DMS79 treated with DMSO at 0.1 percent for 48 hours (cell line): Measurements from ENCODE around the gene SMC6.

Experiments used
- DNase-seq: peaks from one replicate; lab custom pipeline; 2025; lab: John Stamatoyannopoulos, UW

The SMC6 gene

GRCh38 chr2:17753803-17754663 is at the start of gene SMC6, which contains the start of gene GEN1:
Gene SMC6, minus strand, starts transcription at chr2:17753810. Its CDS starts 7,864 bp downstream, at chr2:17745946.
Gene GEN1, plus strand, starts transcription at chr2:17754138. Its CDS starts 5,806 bp downstream, at chr2:17759944.
- DNase-seq = peak; percentile 90

DNA sequence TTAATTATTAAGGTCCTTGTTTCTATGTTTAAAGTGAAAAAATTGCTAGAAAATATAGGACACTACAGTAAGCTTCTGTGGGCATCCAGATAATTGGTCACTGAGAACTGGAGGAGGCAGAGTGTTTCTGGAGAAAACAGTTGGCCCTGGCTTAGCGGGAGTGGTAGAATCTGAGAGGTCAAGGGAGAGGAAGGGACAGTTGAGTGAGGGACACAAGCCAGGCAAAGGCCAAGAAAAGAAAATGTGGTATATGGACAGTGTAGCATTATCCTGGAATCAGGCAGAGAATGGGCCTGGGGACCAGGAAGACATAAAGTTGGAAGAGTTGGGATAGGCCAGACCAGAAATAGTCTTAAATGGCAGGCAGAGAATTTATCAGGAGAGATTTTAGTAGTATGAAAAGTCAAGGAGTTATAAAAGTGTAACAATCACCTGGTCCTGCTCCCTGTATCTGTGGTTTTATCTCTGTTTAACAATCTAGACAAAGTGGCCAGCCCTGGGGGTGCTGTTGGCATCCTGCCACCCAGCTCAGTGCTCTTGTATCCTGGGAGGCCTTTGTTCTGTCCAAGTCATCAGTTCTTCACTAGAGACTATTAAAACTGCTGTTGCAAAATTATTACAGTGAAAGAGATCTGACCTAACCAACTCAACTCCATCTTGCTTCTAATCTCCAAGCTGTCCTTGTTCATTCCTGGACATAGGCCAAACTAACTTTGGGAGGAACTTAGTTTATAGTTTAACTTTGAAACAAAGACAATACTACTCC is 47.3 kb upstream of the SMC6 start:
- peak; percentile 76 for DNase-seq

GRCh38 chr2:17800219-17800618 is 46.6 kb upstream of the SMC6 start:
- no peak for DNase-seq

DNA sequence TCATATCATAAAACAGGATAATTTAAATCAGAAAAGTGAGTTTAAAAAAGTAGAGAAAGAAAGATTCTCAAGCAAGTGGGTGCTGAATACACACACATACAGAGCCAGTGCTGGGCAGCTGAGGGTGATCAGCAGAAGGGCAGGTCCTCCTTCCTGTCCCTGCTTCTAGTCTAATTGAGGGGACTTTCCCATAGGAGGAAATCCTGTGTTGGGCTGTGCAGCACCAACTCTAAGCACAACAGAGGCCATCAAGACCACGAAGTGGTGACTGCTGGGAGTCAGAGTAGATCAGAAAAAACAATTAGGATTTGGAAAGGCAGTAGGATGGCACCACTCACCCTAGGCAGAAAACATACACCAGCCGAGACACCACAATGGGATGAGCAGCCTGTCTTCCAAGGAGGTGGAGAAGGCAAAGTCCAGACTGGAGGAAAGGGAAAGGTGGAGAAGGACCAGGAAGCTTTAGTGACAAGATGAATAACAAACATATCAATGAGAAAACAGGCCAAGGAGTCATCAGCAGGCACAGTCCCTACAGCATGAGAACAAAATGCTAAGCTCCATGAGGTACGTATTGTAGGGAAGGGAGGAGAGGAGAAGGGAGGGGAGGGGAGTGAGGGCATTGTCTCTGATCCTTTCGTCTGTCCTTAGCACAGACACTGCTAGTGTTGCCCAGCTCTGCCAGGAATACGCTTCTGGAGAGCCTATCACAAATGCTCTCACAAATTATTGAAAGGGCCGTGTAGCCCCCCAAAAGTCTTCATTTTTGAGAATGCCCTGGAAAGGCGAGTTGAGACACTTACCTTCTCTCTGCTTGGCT is 45.9 kb upstream of the SMC6 start:
- DNase-seq = no peak

GRCh38 chr2:17798338-17798737 is 44.7 kb upstream of the SMC6 start:
- DNase-seq = peak; percentile 32

DNA sequence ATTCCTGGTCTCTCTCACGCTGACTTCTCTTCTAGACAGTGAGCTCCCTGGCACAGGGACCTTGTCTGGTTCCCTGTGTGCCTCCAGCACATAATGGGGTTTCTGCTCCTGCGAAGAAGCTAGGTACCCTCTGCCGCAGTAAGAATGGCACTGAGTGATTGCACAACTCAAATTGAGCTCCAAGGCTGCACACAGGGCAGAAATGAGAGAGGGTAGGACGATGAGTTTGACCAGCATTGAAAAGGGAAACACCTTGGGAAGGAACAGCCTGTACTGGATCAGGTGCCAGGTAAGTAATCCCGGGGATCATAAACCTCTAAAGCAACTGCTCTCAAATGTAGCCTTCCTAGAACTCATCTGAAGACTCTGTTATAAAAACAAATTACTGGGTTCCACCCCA is 41.7 kb upstream of the SMC6 start:
- no peak for DNase-seq

DNA sequence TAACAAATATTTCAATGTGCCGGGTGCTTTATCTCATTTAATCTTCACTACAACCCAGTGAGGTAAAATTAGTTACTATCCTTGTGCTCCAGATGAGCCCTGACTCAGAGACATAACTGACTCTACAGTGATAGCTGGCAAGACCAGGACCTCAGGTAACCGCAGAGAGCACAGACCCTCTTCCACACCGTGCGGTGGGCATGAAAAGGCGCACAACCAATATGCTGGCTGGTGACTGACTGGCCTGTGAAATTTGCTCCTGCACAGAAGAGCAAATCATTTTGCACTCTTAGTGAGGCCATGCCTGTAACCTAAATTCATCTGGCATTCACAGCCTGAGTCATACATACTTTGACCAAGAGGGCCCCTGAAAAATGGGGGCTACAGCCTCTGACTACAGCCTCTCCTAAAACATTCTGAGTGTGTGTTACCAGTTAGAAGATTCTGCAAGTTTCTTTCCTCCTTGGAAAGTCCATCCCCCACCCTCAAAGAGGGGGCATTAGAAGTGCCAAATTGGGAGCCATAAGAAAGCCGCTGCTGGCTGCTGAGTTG is 40.3 kb upstream of the SMC6 start:
- no peak for DNase-seq

- DNase-seq = peak; percentile 43
Measured at GRCh38 chr2:17793296-17793695, 39.7 kb upstream of the SMC6 start.

DNA sequence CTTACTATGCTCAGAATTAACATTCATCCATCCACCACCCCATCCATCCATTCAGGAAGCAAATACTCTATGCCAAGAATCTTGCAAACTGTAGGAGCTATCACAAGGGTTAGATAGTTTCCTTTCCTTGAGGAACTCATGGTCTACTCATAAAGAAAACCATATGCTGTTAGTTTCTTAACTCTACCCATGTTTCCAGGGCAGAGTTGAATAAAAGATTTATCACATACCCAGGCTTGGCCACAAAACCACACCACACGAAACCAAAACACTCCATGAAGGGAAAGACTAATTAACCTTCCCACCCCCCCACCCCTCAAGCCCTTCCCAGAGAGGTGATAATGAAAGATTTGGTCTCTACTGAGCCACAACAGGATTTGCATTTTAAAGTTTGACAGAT is 38.9 kb upstream of the SMC6 start:
- no peak for DNase-seq

- DNase-seq = no peak
Measured at GRCh38 chr2:17791817-17792130, 38.2 kb upstream of the SMC6 start.

DNA sequence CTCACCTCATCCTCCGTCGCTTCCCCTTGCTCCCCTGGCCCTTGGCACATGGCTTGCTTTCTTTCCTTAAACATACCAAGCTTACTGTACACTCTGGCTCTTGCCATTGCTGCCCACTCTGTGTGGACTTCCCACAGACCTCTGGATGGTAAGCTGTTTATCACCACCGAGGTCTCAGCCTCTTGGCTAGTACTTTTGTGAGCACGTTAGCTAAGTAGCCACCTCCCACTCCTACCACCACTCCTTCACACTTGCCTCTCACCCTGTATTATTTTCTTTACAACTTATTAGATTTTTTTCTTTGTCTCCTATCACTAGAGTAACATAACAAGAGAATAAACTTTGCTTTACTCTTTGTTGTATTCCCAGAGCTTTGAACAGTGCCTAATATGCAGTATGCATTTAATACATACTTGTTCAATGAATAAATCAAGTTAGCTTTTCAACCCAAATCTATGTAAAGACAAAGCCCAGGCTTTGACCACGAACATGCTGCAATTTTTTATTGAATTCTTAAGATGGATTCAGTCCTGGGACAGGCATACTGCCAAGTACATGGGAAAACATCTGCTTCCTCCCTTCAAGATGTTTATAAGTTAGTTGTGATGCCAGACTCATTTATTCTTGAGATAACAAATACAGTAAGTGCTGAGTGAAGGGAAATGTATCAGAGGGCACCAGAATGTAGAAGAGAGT is 37.7 kb upstream of the SMC6 start:
- DNase-seq = peak; percentile 42

- no peak for DNase-seq
Measured at GRCh38 chr2:17790536-17790935, 36.9 kb upstream of the SMC6 start.

- no peak for DNase-seq
Measured at GRCh38 chr2:17788773-17789172, 35.2 kb upstream of the SMC6 start.

DNA sequence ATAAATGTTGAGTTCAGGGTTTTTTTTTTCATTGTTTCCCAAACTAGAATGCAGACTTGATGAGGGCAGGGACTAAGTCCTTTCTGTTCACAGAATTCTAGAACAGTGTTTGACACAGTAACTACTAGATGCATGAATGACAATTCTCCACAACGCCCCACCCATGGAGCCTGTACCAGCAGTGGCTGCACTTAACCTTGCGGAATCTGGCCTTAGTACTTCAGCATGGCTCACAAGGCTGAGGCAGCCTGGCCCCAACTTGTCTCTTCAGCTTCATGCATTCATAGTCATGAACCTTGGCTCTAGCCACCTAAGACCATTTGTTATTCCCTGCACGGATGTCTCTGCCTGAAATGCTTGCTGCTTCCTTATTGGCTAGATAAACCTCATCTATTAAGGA is 33.1 kb upstream of the SMC6 start:
- DNase-seq = no peak

- DNase-seq = no peak
Measured at GRCh38 chr2:17781482-17781881, 27.9 kb upstream of the SMC6 start.

GRCh38 chr2:17780546-17780945 is 26.9 kb upstream of the SMC6 start:
- DNase-seq = no peak

DNA sequence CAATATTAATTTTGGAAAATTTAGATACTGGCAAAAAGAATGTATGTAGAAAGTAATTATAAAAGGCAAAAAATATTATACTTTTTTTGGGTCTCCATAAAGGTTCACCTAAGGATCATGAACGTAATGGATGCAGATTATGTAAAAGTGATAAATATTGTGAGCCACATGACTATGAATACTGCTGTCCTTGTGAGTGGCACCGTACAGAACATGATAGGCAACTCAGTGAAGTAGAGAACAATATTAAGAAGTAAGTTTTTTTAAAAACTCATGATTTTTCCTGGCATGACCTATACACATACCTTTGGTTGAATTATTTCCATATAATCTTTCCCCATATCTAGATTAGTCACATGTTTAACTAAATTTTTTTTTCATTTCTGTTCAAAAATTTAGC is 18.9 kb upstream of the SMC6 start:
- no peak for DNase-seq

- no peak for DNase-seq
Measured at GRCh38 chr2:17771956-17772355, 18.3 kb upstream of the SMC6 start.

GRCh38 chr2:17768894-17769293 is 15.3 kb upstream of the SMC6 start:
- DNase-seq = no peak

DNA sequence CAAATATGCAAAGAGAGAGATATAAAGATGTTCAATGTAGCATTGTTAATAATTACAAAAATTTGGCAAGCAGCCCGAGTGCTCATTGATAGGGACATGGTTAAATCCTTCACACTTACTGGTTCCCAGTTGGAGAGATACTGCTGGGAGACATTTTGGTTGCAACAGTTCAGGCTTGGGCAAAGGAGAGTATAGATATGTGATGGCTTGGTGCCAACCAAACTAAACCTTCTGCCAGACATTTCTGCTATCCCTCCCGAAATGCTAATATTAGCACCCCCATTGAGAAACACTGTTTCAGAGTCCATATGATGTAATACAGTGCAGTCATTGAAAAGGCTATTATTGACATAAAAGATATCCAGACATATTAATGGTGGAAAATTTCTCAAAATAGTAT is 11.8 kb upstream of the SMC6 start:
- no peak for DNase-seq

- DNase-seq = no peak
Measured at GRCh38 chr2:17763641-17764333, 10.2 kb upstream of the SMC6 start.
